Neutrophil (primary cell): ENCODE results near the gene NRN1L.
"Not testable (repeated sequence)": the region's sequence is repeated elsewhere in the genome, so short reads cannot be mapped to it uniquely, and the experiment has no call there.

Experiments
- H3K27ac ChIP-seq: fragments of 200-600 bp; sonication (generic); 2 replicates; pipeline ENCODE4 v1.5.1; 2016; ENCODE audit warnings: mild to moderate bottlenecking, moderate library complexity
- H3K27me3 ChIP-seq: fragments of 200-600 bp; sonication (generic); 2 replicates; pipeline ENCODE4 v1.6.0; 2016; ENCODE audit warnings: mild to moderate bottlenecking
- H3K36me3 ChIP-seq: fragments of 200-600 bp; sonication (generic); 2 replicates; pipeline ENCODE4 v1.5.1; 2017
- H3K4me1 ChIP-seq, 2 experiments: fragments of 200-600 bp in 1 of 2; sonication (generic) in 1 of 2; 1 replicate in 1 of 2; 2 replicates in 1 of 2; pipeline versions ENCODE4 v1.5.1 to v1.6.1; 2013 to 2016; ENCODE audit warnings: low read depth in 1 of 2, low read length in 1 of 2, mild to moderate bottlenecking in 1 of 2, moderate library complexity in 1 of 2; ENCODE audit not compliant: control insufficient read depth in 1 of 2, insufficient read depth in 1 of 2
- H3K4me3 ChIP-seq, 2 experiments: fragments of 200-600 bp in 1 of 2; sonication (generic) in 1 of 2; 1 replicate in 1 of 2; 2 replicates in 1 of 2; pipeline ENCODE4 v1.5.1; 2013 to 2016; ENCODE audit warnings: low read depth in 1 of 2, low read length in 1 of 2, mild to moderate bottlenecking in 1 of 2, moderate library complexity in 1 of 2
- H3K9me3 ChIP-seq: fragments of 200-600 bp; sonication (generic); 2 replicates; pipeline ENCODE4 v1.5.1; 2016
- CTCF ChIP-seq: fragments of 200-600 bp; sonication (generic); IDR thresholded peaks from 2 replicates; pipeline ENCODE4 v1.5.1; 2016; ENCODE audit warnings: antibody characterized with exemption

Gene NRN1L

GRCh38 chr16:67909056-67909742, 24.5 kb downstream of the NRN1L start:
- no peaks in the 10 kb centered on the region for H3K27me3 ChIP-seq
- peaks cover 42% of the 10 kb centered on the region for H3K36me3 ChIP-seq
- H3K9me3 ChIP-seq = no peaks in the 10 kb centered on the region
- no peak overlapping the region for H3K4me3 ChIP-seq
- TF ChIP-seq CTCF = no peak
- H3K27ac ChIP-seq = no peak overlapping the region
- no peaks in the 10 kb centered on the region for H3K4me1 ChIP-seq

- no peak overlapping the region for H3K4me3 ChIP-seq
- H3K36me3 ChIP-seq = peaks cover 46% of the 10 kb centered on the region
- no peak overlapping the region for H3K27ac ChIP-seq
- no peak for TF ChIP-seq CTCF
- no peaks in the 10 kb centered on the region for H3K9me3 ChIP-seq
- H3K27me3 ChIP-seq = no peaks in the 10 kb centered on the region
- no peaks in the 10 kb centered on the region for H3K4me1 ChIP-seq
These were observed 25.5 kb downstream of the NRN1L start for GRCh38 chr16:67910158-67910557.

DNA sequence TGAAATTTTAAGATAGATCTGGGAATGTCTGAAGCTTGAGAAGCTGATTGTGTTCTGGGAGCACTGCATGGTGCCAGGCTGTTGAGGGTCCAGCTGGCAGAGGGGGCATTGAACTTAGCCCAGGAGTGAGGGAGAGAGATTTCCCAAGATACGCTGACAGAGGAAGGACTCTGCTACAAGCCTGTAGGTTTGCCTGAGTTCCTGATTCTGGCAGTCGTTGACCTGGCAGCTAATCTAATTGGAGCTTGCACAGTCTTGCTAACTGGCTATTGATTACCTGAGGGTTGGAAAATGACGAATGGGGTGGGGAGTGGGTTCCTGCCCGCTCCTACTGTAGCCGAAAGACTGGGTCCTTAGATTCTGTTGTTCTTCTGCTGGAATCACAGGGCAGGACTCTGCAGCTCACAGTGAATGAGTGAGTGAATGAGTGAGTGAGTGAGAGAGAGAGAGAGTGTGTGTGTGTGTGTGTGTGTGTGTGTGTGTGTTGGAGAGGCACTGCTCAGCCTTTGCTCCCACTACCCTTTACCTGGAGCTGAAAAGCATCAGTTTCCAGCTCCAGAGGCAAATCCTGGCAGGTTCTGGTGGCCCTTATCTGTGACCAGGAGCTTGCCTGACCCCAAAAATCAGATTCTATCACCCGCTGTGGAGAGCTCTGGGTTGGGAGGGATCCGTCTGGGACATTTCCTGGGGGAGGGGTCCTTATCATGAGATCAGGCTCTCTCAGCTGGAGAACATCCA, 30.2 kb downstream of the NRN1L start:
- Histone ChIP-seq H3K27ac (no peak overlapping the region), H3K27me3 (no peaks in the 10 kb centered on the region), H3K36me3 (peaks cover 69% of the 10 kb centered on the region), H3K4me3 (no peak overlapping the region), H3K9me3 (no peaks in the 10 kb centered on the region), H3K4me1 (no peaks in the 10 kb centered on the region)
- no peak for TF ChIP-seq CTCF

DNA sequence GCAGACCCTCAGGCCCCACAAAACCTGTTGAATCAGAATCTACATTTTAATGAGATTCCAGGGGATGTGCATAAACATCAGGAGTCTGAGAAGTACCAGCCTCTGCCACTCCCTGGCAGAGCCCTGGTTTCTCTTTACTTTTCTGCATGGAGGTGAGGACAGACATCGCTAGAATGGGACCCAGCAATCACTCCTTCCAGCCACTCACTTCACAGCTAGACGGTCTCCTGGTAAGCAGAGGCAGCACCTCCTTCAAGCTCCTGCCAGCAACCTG, 30.7 kb downstream of the NRN1L start:
- H3K27ac ChIP-seq, H3K27me3 ChIP-seq, H3K4me3 ChIP-seq, H3K9me3 ChIP-seq, H3K4me1 ChIP-seq: not testable (repeated sequence)
- peaks cover 65% of the 10 kb centered on the region for H3K36me3 ChIP-seq

DNA sequence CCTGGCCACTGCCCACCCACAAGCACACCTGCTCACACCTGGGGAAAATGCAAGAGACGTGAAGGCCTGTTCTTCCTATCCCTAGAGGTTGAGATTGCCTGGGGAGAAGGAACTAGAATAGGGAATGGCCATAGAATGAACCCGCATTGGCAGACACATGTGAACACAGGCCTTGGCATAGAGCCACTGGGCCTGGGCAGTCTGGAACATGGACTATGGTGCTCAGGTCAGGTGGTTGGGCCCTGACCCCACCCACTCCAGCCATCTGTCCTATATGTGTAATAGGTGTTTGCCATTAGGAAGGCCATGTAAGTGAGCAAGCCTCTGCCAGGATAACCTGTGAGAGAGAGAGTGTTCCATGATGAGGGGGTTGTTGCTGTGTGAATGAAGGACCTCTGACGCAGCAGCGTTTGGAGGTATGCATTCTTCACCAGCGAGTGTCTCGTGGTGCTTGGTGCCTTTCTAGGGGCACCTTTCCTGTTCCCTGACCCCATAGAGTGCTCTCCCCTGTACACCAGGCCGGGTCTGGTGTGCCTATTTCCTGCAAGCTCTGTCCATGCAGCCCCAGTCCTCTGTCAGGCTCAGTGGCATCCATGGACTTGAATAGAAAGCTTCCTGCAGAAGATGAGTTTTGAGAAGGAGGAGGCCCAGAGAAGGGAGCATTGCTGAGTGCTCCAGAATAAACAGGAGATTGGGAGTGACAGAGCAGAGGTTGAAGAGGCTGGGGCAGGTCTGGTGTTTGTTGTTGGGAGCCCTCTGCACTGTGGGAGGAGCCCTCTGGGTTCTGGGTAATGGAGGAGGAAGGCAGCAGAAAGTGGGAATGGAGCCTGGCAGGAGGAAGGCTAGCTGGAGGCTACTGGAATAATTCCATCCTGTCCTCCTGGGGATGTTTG, 31.4 kb downstream of the NRN1L start:
- Histone ChIP-seq H3K4me3 (no peak overlapping the region), H3K36me3 (peaks cover 58% of the 10 kb centered on the region), H3K4me1 (no peaks in the 10 kb centered on the region), H3K27ac (no peak overlapping the region), H3K9me3 (no peaks in the 10 kb centered on the region), H3K27me3 (no peaks in the 10 kb centered on the region)
- TF ChIP-seq CTCF = no peak
